Kidney capillary endothelial cell (primary cell): ENCODE results near the gene TMEM203.

Experiments used
- DNase-seq: peaks from one replicate; pipeline ENCODE4 v3.0.0-alpha.2; 2018; ENCODE audit warnings: low spot score

Gene TMEM203

GRCh38 chr9:137178939-137179630, 26.4 kb downstream of the TMEM203 start:
- DNase-seq: no peak

GRCh38 chr9:137178201-137178938, 27.1 kb downstream of the TMEM203 start:
- DNase-seq: peak; percentile 42

DNA sequence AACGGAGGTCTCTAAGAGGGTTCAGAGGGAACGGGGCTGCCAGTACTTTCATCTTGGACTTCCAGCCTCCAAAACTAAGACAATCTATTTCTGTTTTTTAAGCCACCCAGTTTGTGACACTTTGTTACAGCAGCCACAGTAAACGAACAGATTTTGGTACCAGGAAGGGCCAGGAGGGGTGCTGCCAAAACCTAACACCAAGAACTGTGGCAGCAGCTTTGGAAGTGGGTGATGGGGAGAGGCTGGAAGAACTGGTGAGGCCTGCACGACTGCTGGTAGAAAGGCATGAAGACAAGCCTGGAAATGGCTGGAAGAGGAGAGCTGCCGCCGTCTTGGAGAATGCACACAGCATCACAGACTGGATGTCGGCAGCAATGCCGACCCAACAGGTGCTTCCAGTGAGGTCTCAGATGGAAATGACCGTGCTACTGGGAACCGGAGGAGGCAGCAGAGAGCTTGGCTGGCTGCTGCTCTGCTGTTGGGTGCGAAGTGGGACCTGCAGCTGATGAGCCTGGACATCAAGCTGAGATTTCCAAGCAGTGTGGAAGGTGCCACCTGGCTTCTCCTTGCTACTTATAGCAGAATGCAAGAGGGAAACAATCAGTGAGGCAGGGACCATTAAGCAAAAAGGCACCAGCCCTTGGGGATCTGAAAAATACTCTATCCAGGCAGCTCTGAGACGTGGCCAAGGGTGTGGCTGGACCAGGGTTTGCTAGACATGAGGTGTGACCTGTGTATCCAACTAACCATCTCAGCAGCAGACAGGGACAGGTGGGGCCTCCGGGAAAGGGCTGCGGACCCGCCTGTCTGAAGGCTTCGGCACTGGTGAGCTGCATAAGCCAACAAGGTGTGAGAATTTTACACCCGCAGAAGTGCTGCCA, 28.9 kb downstream of the TMEM203 start:
- no peak for DNase-seq

DNA sequence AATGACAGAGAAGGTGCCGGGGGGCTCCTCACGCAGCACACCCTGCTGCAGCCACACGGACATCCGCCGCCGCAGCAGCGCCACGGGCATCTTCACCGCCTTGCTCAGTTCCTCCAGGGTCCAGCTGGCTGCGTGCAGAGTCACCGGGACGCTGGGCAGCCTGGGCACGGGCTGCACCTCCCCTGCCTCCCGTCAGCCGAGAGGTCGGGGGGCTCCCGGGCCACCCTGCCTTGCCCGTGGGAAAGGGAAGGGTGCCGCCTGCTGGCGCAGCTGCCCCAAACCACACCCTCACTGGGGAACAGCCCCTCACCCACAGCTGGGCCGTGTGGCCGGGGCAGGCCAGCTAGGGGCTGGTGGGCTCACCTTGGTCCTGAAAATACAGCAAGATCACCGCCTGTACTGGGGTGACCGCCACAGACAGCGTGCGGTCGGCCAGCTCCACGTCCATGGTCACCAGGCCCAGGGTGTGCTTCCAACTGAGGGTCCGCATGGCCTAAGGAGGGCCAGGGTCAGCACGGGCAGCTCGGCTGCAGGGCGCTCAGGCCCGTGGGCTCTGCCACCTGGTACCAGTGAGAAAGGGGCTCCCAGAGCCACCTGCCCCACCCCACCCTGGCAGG, 30.0 kb downstream of the TMEM203 start:
- DNase-seq: no peak

- DNase-seq: no peak
Observed at GRCh38 chr9:137174722-137175293, 30.6 kb downstream of the TMEM203 start.

DNA sequence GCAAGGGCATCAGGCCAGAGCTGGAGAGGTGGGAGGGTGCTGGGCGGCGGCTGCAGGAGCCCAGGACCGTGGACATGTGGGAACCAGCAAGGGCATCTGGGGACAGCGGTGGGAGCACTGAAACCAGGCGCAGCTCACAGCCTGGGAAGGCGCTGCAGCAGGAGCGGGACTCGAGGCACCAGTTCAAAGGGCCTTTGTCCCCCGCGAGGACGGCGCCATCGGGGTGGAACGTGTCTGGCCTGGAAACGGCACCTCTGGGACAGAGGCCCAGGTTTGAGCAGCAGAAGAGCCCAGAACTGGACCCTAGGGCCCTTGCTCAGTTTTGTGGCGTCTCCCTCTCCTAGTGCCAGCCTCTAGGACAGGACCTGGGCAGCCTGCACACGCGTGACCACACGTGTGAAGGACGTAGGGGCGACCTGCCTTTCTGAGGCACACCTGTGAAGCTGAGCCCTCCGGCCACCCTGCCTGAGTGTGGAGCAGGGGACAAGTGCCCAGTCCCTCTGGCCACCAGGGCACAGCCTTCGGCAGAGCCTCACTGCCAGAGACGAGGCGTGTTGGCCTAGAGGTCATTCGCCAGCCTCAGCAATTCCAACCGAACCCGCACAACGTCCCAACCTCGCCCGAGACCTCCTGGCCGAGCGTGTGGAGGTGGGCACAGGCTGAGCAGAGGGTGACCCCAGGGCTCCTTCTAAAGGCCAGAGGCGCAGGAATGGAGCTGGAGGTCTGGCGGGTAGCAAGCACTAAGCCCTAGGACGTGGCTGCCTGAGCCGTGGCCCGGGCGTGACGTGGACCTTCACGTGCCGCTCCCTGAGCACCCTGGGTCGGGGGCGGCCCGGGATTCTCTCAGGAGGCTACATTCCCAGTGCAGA, 31.4 kb downstream of the TMEM203 start:
- no peak for DNase-seq

GRCh38 chr9:137172901-137173795, 32.3 kb downstream of the TMEM203 start:
- no peak for DNase-seq

GRCh38 chr9:137171149-137171900, 34.1 kb downstream of the TMEM203 start:
- no peak for DNase-seq

- no peak for DNase-seq
Observed at GRCh38 chr9:137170486-137171148, 34.8 kb downstream of the TMEM203 start.

DNA sequence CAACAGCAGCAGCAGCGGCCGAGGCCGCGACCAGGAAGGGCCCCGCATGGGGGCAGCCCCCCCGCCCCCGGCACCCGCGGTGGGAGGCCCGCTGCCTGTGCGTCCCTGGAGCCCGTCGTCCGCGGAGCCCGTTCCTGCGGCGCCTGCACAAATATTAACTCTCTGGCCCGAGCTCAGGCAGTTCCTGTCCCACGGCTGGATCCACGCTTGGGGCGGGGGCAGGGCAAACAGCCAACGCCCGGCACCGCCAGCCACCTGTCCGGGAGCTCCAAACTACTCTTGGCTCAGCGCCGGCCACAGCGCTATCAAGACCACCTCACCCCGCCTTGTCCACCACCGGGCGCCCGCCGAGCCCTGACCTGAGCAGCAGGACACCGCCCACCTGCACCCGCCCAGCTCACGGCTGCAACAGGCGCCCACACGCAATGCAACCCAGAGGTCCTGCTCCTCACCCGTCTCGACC, 35.5 kb downstream of the TMEM203 start, which contains the start of gene LRRC26:
LRRC26 (minus strand) TSS at position 156 of the 463 bp plus-strand sequence; CDS start at position 48, 108 bp downstream.
- DNase-seq: no peak

DNA sequence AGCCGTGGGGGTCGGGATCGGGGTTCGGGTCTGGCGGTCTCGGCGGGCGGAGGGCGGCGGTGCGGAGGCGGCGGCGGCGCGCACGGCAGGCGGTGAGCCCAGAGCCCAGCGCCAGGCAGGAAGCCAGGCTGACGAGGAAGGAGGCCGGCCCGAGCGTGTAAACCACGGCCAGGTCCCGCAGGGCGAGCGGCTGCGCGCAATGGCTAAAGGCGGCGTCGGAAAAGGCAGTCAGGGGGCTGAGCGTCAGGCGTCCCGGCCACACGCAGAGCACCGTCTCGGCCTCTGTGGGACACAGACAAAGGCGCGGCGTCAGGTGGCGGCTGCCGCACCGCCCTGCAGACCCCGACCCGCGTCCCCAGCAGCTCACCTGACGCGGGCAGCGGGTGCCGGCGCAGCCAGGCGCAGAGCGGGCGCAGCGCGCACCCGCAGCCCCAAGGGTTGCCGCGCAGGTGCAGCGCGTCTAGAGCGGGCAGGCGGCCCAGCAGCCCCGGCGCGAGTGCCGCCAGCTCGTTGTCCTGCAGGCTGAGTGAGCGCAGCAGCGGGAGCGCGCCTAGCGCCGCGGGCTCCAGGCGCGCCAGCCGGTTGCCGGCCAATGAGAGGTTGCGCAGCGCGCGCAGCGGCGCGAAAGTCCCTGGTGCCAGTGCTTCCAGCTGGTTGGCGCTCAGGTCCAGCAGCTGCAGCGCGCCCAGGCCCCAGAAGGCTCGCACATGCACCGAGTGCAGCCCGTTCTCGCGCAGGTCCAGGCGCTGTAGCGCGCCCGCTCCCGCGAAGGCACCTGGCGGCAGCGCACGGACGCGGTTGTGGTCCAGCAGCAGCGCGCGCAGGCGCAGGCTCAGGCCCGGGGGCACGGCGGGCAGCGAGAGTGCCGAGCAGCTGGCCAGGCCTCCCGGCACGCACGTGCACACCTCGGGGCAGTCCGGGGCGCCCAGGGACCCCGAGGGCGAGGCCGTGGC, 36.3 kb downstream of the TMEM203 start:
- peak; percentile 24 for DNase-seq

GRCh38 chr9:137168573-137168903, 36.9 kb downstream of the TMEM203 start:
- no peak for DNase-seq

DNA sequence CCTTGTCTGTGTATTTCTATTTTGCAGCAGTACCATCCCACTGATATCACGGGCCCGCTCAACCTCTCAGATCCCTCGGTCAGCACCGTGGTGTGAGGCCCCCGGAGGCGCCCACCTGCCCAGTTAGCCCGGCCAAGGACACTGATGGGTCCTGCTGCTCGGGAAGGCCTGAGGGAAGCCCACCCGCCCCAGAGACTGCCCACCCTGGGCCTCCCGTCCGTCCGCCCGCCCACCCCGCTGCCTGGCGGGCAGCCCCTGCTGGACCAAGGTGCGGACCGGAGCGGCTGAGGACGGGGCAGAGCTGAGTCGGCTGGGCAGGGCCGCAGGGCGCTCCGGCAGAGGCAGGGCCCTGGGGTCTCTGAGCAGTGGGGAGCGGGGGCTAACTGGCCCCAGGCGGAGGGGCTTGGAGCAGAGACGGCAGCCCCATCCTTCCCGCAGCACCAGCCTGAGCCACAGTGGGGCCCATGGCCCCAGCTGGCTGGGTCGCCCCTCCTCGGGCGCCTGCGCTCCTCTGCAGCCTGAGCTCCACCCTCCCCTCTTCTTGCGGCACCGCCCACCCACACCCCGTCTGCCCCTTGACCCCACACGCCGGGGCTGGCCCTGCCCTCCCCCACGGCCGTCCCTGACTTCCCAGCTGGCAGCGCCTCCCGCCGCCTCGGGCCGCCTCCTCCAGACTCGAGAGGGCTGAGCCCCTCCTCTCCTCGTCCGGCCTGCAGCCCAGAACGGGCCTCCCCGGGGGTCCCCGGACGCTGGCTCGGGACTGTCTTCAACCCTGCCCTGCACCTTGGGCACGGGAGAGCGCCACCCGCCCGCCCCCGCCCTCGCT, 37.5 kb downstream of the TMEM203 start:
- no peak for DNase-seq

DNA sequence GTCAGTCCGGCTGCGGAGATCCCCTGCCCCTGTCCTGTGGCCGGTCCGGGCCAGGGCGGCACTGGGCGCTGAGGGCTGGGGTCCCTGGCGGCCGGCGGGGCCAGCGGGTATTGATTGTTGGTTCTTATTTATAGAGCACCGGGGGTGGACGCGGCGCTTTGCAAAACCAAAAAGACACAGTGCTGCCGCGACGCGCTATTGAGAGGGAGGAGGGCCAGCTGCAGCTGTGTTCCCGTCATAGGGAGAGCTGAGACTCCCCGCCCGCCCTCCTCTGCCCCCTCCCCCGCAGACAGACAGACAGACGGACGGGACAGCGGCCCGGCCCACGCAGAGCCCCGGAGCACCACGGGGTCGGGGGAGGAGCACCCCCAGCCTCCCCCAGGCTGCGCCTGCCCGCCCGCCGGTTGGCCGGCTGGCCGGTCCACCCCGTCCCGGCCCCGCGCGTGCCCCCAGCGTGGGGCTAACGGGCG, 38.1 kb downstream of the TMEM203 start:
- no peak for DNase-seq

GRCh38 chr9:137166380-137167229, 38.8 kb downstream of the TMEM203 start:
- DNase-seq: no peak
